ENCODE measurements around the gene RAB34.

GRCh38 chr17:28711723-28712031 lies 6.0 kb downstream of the RAB34 start, which contains the start of gene PROCA1:
- TF ChIP-seq CTCF (IDR thresholded peaks at IDR 0.05) (no peak), POLR2A (IDR thresholded peaks at IDR 0.05) (no peak)
